ENCODE results near the gene GJB2. TPM values are rescaled to one million over a fixed set of nuclear protein-coding genes. Genes with fewer than 3 reads are reported as not detected.

Gene GJB2
- total and polyA plus RNA-seq, 2 of the 8 experiments (the other 6 are each of a cell fraction or from before 2014, with no cell fraction given): 0.20 to 0.21 TPM

DNA sequence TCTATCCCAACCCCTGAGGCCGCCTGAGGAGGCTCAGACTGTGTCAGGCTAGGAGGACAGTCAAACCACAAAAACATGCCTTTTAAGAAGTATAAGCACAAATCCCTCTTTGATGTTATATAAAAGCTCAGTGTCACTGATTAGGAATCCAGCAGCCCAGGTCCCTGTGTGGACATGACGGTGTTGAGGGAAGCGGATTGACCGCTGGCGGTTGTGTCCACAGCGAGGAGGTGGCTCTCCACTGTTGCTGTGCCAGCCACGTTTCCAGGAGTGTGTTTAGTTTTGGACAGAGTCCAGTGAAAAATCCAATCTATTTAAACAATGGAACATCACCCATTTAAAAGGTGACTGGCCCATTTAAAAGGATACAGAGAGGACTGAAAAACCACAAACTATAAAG lies 24.3 kb downstream of the GJB2 start (continued):
- TF ChIP-seq, protein P1, sequence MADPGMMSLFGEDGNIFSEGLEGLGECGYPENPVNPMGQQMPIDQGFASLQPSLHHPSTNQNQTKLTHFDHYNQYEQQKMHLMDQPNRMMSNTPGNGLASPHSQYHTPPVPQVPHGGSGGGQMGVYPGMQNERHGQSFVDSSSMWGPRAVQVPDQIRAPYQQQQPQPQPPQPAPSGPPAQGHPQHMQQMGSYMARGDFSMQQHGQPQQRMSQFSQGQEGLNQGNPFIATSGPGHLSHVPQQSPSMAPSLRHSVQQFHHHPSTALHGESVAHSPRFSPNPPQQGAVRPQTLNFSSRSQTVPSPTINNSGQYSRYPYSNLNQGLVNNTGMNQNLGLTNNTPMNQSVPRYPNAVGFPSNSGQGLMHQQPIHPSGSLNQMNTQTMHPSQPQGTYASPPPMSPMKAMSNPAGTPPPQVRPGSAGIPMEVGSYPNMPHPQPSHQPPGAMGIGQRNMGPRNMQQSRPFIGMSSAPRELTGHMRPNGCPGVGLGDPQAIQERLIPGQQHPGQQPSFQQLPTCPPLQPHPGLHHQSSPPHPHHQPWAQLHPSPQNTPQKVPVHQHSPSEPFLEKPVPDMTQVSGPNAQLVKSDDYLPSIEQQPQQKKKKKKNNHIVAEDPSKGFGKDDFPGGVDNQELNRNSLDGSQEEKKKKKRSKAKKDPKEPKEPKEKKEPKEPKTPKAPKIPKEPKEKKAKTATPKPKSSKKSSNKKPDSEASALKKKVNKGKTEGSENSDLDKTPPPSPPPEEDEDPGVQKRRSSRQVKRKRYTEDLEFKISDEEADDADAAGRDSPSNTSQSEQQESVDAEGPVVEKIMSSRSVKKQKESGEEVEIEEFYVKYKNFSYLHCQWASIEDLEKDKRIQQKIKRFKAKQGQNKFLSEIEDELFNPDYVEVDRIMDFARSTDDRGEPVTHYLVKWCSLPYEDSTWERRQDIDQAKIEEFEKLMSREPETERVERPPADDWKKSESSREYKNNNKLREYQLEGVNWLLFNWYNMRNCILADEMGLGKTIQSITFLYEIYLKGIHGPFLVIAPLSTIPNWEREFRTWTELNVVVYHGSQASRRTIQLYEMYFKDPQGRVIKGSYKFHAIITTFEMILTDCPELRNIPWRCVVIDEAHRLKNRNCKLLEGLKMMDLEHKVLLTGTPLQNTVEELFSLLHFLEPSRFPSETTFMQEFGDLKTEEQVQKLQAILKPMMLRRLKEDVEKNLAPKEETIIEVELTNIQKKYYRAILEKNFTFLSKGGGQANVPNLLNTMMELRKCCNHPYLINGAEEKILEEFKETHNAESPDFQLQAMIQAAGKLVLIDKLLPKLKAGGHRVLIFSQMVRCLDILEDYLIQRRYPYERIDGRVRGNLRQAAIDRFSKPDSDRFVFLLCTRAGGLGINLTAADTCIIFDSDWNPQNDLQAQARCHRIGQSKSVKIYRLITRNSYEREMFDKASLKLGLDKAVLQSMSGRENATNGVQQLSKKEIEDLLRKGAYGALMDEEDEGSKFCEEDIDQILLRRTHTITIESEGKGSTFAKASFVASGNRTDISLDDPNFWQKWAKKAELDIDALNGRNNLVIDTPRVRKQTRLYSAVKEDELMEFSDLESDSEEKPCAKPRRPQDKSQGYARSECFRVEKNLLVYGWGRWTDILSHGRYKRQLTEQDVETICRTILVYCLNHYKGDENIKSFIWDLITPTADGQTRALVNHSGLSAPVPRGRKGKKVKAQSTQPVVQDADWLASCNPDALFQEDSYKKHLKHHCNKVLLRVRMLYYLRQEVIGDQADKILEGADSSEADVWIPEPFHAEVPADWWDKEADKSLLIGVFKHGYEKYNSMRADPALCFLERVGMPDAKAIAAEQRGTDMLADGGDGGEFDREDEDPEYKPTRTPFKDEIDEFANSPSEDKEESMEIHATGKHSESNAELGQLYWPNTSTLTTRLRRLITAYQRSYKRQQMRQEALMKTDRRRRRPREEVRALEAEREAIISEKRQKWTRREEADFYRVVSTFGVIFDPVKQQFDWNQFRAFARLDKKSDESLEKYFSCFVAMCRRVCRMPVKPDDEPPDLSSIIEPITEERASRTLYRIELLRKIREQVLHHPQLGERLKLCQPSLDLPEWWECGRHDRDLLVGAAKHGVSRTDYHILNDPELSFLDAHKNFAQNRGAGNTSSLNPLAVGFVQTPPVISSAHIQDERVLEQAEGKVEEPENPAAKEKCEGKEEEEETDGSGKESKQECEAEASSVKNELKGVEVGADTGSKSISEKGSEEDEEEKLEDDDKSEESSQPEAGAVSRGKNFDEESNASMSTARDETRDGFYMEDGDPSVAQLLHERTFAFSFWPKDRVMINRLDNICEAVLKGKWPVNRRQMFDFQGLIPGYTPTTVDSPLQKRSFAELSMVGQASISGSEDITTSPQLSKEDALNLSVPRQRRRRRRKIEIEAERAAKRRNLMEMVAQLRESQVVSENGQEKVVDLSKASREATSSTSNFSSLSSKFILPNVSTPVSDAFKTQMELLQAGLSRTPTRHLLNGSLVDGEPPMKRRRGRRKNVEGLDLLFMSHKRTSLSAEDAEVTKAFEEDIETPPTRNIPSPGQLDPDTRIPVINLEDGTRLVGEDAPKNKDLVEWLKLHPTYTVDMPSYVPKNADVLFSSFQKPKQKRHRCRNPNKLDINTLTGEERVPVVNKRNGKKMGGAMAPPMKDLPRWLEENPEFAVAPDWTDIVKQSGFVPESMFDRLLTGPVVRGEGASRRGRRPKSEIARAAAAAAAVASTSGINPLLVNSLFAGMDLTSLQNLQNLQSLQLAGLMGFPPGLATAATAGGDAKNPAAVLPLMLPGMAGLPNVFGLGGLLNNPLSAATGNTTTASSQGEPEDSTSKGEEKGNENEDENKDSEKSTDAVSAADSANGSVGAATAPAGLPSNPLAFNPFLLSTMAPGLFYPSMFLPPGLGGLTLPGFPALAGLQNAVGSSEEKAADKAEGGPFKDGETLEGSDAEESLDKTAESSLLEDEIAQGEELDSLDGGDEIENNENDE (IDR thresholded peaks at IDR 0.05; ENCODE audit: insufficient replicate concordance, low read length): no peak
- no peak for TF ChIP-seq SRF (IDR thresholded peaks at IDR 0.05; ENCODE audit: low read depth, low read length)
- no peak for TF ChIP-seq SAP30 (IDR thresholded peaks at IDR 0.05; ENCODE audit: insufficient read depth, insufficient replicate concordance, low read length)
- TF ChIP-seq, protein P2, sequence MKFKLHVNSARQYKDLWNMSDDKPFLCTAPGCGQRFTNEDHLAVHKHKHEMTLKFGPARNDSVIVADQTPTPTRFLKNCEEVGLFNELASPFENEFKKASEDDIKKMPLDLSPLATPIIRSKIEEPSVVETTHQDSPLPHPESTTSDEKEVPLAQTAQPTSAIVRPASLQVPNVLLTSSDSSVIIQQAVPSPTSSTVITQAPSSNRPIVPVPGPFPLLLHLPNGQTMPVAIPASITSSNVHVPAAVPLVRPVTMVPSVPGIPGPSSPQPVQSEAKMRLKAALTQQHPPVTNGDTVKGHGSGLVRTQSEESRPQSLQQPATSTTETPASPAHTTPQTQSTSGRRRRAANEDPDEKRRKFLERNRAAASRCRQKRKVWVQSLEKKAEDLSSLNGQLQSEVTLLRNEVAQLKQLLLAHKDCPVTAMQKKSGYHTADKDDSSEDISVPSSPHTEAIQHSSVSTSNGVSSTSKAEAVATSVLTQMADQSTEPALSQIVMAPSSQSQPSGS (IDR thresholded peaks at IDR 0.05; ENCODE audit: low read length): no peak
- TF ChIP-seq CBX5 (IDR thresholded peaks at IDR 0.05; ENCODE audit: low read depth, low read length): no peak
- no peak for TF ChIP-seq TAF7 (optimal IDR thresholded peaks at IDR 0.05; ENCODE audit: borderline replicate concordance, low read depth, low read length)
- TF ChIP-seq SIX5 (IDR thresholded peaks at IDR 0.05; ENCODE audit: low read depth, low read length): no peak
- TF ChIP-seq, protein P3, sequence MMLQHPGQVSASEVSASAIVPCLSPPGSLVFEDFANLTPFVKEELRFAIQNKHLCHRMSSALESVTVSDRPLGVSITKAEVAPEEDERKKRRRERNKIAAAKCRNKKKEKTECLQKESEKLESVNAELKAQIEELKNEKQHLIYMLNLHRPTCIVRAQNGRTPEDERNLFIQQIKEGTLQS (IDR thresholded peaks at IDR 0.05; ENCODE audit: insufficient read depth, low read depth, low read length): no peak
- TF ChIP-seq SIRT6 (IDR thresholded peaks at IDR 0.05; ENCODE audit: low read length): no peak
- no peak for TF ChIP-seq ASH2L (IDR thresholded peaks at IDR 0.05; ENCODE audit: low read length)
